ENCODE data around the gene ALDH1A3.

The ALDH1A3 gene

DNA sequence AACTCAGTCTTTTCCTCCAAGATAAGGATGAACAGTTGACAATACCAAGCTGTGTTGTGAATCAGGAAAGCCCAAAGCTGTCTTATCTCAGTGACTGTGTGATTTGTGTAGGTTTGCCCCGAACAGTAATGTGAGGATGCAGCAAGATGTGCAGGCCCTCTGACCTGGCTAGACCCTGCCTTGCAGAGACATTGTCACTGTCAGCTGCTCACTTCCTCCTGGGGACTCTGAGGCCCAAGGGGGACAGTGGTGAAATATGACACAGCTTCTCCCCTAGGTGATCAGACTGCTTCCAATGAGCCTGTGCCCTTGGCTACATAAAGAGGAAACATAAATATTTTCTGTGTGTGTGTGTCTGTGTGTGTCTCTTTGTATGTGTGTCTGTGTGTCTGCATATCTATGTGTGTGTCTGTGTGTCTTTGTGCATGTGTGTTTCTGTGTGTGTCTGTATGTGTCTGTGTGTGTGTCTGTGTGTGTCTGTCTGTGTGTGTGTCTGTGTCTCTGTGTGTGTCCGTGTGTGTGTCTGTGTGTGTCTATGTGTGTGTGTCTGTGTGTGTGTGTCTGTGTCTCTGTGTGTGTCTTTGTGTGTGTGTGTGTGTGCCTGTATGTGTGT is 61.2 kb downstream of the ALDH1A3 start:
- Histone ChIP-seq H3K9ac (no peak overlapping the region), H3K27ac (no peak overlapping the region), H4K20me1 (no peaks in the 10 kb centered on the region), H3K4me2 (peak overlapping the region; percentile 28), H3K27me3 (no peaks in the 10 kb centered on the region), H3K9me3 (no peaks in the 10 kb centered on the region; the same call in 1 of the 2 replicates), H3K36me3 (no peaks in the 10 kb centered on the region), H3K4me1 (peaks cover 35% of the 10 kb centered on the region), H3K4me3 (no peak overlapping the region)
- TF ChIP-seq Cebpa-rat (IDR thresholded peaks at IDR 0.05), result no peak

- no peaks in the 10 kb centered on the region for H3K36me3 ChIP-seq
- no peak for TF ChIP-seq Cebpa-rat (IDR thresholded peaks at IDR 0.05)
- 0 out of 2 replicates have a peak overlapping the region, but pooled peaks have one; percentile 19 for H3K27ac ChIP-seq
- H3K9ac ChIP-seq, result no peak overlapping the region
- no peaks in the 10 kb centered on the region for H3K27me3 ChIP-seq
- H3K4me3 ChIP-seq, result no peak overlapping the region
- H4K20me1 ChIP-seq, result no peaks in the 10 kb centered on the region
- H3K4me1 ChIP-seq, result peaks cover 35% of the 10 kb centered on the region
- no peaks in the 10 kb centered on the region; the same call in 1 of the 2 replicates for H3K9me3 ChIP-seq
- H3K4me2 ChIP-seq, result peak overlapping the region; percentile 28
These were observed 61.9 kb downstream of the ALDH1A3 start for GRCh38 chr15:100941536-100941935.

GRCh38 chr15:100942656-100943425 is 63.2 kb downstream of the ALDH1A3 start:
- TF ChIP-seq Cebpa-rat (IDR thresholded peaks at IDR 0.05), result no peak
- no peaks in the 10 kb centered on the region for H3K36me3 ChIP-seq
- H4K20me1 ChIP-seq, result no peaks in the 10 kb centered on the region
- H3K9me3 ChIP-seq, result no peaks in the 10 kb centered on the region; the same call in 1 of the 2 replicates
- H3K27ac ChIP-seq, result no peak overlapping the region
- H3K4me2 ChIP-seq, result peak overlapping the region; percentile 58
- H3K4me1 ChIP-seq, result peaks cover 35% of the 10 kb centered on the region
- no peak overlapping the region for H3K9ac ChIP-seq
- H3K4me3 ChIP-seq, result no peak overlapping the region
- H3K27me3 ChIP-seq, result no peaks in the 10 kb centered on the region

DNA sequence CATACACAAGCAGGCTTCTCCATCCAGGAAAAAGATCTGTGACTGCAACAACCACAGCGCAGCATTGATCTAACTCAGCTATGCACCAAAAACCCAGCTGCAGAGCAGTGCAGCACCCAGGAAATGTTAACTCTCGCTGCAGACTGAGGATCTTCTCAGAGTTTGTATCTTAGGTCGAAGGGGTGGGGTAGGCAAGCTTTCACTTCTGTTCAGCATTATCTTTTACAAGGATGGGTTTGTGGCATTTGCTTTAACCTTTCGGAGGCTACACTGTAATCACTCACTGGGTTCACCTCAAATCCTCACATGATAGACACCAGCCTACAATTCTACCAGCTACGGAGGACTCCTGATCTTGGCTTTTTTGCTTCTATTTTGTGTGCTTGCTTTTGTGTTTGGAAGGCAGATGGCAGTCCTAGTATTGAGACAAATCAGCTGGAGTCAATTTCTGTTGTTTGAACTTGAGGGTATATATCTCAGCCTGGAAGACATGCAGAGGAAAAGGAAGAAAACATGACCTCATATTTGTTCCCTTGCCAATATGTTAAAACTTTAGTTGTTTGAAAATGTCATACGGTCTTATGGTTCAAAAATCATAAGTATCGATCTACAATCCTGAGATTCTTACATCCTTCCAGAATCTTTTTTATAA is 64.7 kb downstream of the ALDH1A3 start:
- no peak overlapping the region for H3K9ac ChIP-seq
- no peak for TF ChIP-seq Cebpa-rat (IDR thresholded peaks at IDR 0.05)
- H3K4me2 ChIP-seq, result peak overlapping the region; percentile 58; the same call in 1 of the 2 replicates
- H3K9me3 ChIP-seq, result no peaks in the 10 kb centered on the region; the same call in 1 of the 2 replicates
- no peak overlapping the region for H3K27ac ChIP-seq
- peaks cover 35% of the 10 kb centered on the region for H3K4me1 ChIP-seq
- H3K27me3 ChIP-seq, result no peaks in the 10 kb centered on the region
- H4K20me1 ChIP-seq, result no peaks in the 10 kb centered on the region
- H3K4me3 ChIP-seq, result no peak overlapping the region
- no peaks in the 10 kb centered on the region for H3K36me3 ChIP-seq

DNA sequence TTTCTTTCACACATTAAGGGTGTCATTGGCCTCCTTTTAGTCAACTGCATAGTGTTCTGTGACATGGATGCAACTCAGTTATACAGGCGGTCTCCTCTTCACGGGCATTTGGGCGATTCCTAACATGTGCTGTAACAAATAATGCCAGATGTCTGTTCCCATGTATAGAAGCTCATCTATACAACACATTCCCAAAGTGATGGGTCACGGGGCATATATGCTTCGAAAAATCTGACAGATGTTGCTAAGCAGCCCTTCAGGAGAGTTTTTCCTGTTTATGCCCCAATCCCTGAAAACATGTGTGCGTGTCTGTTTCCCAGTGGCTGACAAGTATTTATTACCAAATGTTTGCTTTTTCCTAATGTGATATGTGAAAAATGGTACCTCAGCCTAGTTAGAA is 65.4 kb downstream of the ALDH1A3 start:
- Histone ChIP-seq H3K9me3 (no peaks in the 10 kb centered on the region; the same call in 1 of the 2 replicates), H3K36me3 (no peaks in the 10 kb centered on the region), H3K27me3 (no peaks in the 10 kb centered on the region), H3K4me2 (no peak overlapping the region), H4K20me1 (no peaks in the 10 kb centered on the region), H3K9ac (no peak overlapping the region), H3K4me1 (peaks cover 35% of the 10 kb centered on the region), H3K27ac (no peak overlapping the region), H3K4me3 (no peak overlapping the region)
- no peak for TF ChIP-seq Cebpa-rat (IDR thresholded peaks at IDR 0.05)

- H4K20me1 ChIP-seq, result no peaks in the 10 kb centered on the region
- H3K27me3 ChIP-seq, result no peaks in the 10 kb centered on the region
- H3K4me3 ChIP-seq, result no peak overlapping the region
- no peak for TF ChIP-seq Cebpa-rat (IDR thresholded peaks at IDR 0.05)
- H3K4me2 ChIP-seq, result no peak overlapping the region
- no peaks in the 10 kb centered on the region for H3K9me3 ChIP-seq
- H3K27ac ChIP-seq, result no peak overlapping the region
- H3K4me1 ChIP-seq, result peaks cover 16% of the 10 kb centered on the region
- no peaks in the 10 kb centered on the region for H3K36me3 ChIP-seq
- no peak overlapping the region for H3K9ac ChIP-seq
These were observed 68.3 kb downstream of the ALDH1A3 start for GRCh38 chr15:100947760-100948429.

DNA sequence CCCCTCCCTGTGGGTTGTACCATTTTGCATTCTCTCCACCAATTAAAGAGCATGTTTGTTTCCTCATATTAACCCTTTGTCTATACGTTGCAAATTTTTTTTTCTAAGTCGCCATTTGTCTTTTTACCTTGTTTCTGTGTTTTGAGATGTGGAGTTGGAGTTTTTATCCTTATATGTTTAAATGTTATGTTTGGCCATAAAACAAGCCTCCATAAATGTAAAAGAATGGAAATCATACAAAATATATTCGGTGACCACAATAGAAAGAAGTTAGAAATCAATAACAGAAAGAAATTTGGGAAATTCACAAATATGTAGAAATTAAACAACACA is 68.8 kb downstream of the ALDH1A3 start:
- H3K27ac ChIP-seq, result no peak overlapping the region
- H4K20me1 ChIP-seq, result no peaks in the 10 kb centered on the region
- H3K4me2 ChIP-seq, result no peak overlapping the region
- no peaks in the 10 kb centered on the region for H3K36me3 ChIP-seq
- TF ChIP-seq Cebpa-rat (IDR thresholded peaks at IDR 0.05), result no peak
- no peak overlapping the region for H3K4me3 ChIP-seq
- H3K4me1 ChIP-seq, result peaks cover 11% of the 10 kb centered on the region
- no peaks in the 10 kb centered on the region for H3K27me3 ChIP-seq
- no peak overlapping the region for H3K9ac ChIP-seq
- H3K9me3 ChIP-seq, result no peaks in the 10 kb centered on the region

DNA sequence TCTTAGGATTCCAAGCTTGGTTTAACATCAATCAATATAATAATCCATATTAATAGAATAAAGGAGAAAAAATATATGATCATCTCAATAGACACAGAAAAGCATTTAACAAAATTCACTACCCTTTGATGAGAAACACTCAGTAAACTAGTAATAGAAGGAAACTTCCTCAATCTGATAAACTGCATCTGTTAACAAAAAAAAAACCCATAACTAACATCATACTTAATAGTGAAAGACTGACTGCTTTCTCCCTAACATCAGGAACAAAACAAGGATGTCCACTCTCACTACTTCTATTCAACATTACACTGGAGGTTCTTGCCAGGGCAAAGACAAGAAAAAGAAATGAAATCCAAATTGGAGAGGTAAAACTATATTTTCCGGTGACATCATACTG is 70.1 kb downstream of the ALDH1A3 start:
- Histone ChIP-seq H3K27ac (no peak overlapping the region), H3K4me1 (no peaks in the 10 kb centered on the region), H3K9me3 (no peaks in the 10 kb centered on the region), H3K9ac (no peak overlapping the region), H3K4me3 (no peak overlapping the region), H3K27me3 (no peaks in the 10 kb centered on the region), H3K36me3 (no peaks in the 10 kb centered on the region), H3K4me2 (no peak overlapping the region), H4K20me1 (no peaks in the 10 kb centered on the region)
- TF ChIP-seq Cebpa-rat (IDR thresholded peaks at IDR 0.05), result no peak

DNA sequence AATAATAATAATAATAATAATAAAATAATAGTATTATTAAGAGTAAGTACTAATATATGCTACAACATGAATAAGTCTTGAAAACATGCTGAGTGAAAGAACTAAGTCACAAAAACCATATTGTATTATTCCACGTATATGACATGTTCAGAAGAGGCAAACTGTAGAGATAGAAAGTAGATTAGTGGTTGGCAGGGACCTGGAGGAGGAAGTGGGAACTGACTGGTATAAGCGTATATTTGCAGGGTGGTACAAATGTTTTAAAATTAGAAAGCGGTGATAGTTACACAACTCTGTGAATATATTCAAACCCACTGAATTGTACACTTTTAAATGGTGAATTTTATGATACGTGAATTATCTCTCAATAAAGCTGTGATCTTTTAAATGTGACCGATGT is 72.3 kb downstream of the ALDH1A3 start:
- H3K4me3 ChIP-seq, result no peak overlapping the region
- no peaks in the 10 kb centered on the region for H3K36me3 ChIP-seq
- no peaks in the 10 kb centered on the region for H4K20me1 ChIP-seq
- H3K9me3 ChIP-seq, result no peaks in the 10 kb centered on the region
- no peaks in the 10 kb centered on the region for H3K27me3 ChIP-seq
- H3K4me1 ChIP-seq, result no peaks in the 10 kb centered on the region
- TF ChIP-seq Cebpa-rat (IDR thresholded peaks at IDR 0.05), result no peak
- no peak overlapping the region for H3K4me2 ChIP-seq
- H3K9ac ChIP-seq, result no peak overlapping the region
- no peak overlapping the region for H3K27ac ChIP-seq
